IPS DF 6.9 (cell line): ENCODE data around the gene RADIL.
"Not testable (repeated sequence)": the region's sequence is repeated elsewhere in the genome, so short reads cannot be mapped to it uniquely, and the experiment has no call there.

Experiments used
- DNase-seq: peaks from one replicate; pipeline ENCODE4 v3.0.0-alpha.2; 2013; ENCODE audit warnings: low read depth, low spot score
- H3K27ac ChIP-seq: one replicate; pipeline ENCODE4 v1.5.1; 2013; ENCODE audit warnings: low read length, control low read depth
- H3K27me3 ChIP-seq: 2 replicates; pipeline ENCODE4 v1.6.1; 2013; ENCODE audit warnings: mild to moderate bottlenecking, low read length; ENCODE audit not compliant: control insufficient read depth, insufficient read depth
- H3K36me3 ChIP-seq: 2 replicates; pipeline ENCODE4 v1.6.1; 2013; ENCODE audit warnings: low read length; ENCODE audit not compliant: control insufficient read depth, insufficient read depth
- H3K4me1 ChIP-seq: 2 replicates; pipeline ENCODE4 v1.6.1; 2013; ENCODE audit warnings: low read length; ENCODE audit not compliant: control insufficient read depth, insufficient read depth
- H3K4me3 ChIP-seq: 2 replicates; pipeline ENCODE4 v1.5.1; 2013; ENCODE audit warnings: mild to moderate bottlenecking, low read length
- H3K9me3 ChIP-seq: 2 replicates; pipeline ENCODE4 v1.6.1; 2013; ENCODE audit warnings: low read length, inconsistent platforms; ENCODE audit not compliant: control insufficient read depth, insufficient read depth
- WGBS: extraction: QIAGEN DNeasy Blood & Tissue Kit; methylation state at CpG from one replicate; pipeline ENCODE4 v1.1.7; 2013; ENCODE audit warnings: mixed read lengths, missing lambda C conversion rate; ENCODE audit not compliant: insufficient read length, insufficient coverage; 5-methylcytosine and 5-hydroxymethylcytosine counted together

RADIL gene

GRCh38 chr7:4904346-4904745 is 20.8 kb upstream of the RADIL start:
- no peak for DNase-seq
- no peak overlapping the region for H3K27ac ChIP-seq
- no peaks in the 10 kb centered on the region; the same call in 1 of the 2 replicates for H3K27me3 ChIP-seq
- H3K4me1 ChIP-seq = no peaks in the 10 kb centered on the region
- H3K36me3 ChIP-seq = no peaks in the 10 kb centered on the region
- H3K4me3 ChIP-seq = no peak overlapping the region
- peaks cover 2% of the 10 kb centered on the region for H3K9me3 ChIP-seq

GRCh38 chr7:4895766-4896165 is 12.2 kb upstream of the RADIL start:
- Histone ChIP-seq H3K4me3 (no peak overlapping the region), H3K36me3 (no peaks in the 10 kb centered on the region), H3K27ac (no peak overlapping the region), H3K4me1 (no peaks in the 10 kb centered on the region), H3K27me3 (no peaks in the 10 kb centered on the region), H3K9me3 (no peaks in the 10 kb centered on the region; the same call in 1 of the 2 replicates)
- no peak for DNase-seq
- no CpG with 5 or more reads among the region's 11 CpGs for WGBS

DNA sequence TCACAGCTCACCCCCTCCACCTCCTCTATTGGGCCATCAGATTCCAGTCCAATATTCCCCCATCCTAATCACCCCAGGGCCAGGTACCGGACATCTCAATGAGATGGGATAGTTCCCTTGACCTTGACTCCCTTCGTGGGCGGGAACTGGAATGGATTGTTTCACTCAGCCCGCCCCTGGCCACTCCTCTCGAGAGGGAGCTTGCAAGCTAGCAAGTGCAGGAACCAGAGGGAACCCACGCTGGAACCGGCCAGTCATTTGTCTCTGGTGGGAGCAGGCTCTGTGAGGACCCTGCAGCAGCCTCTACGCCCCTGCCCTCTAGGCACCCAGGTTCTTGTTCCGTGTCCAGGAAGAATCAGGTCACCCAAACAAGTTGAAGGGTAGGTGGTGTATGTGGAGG is 11.0 kb upstream of the RADIL start:
- Histone ChIP-seq H3K4me1 (no peaks in the 10 kb centered on the region), H3K27me3 (no peaks in the 10 kb centered on the region), H3K9me3 (no peaks in the 10 kb centered on the region; the same call in 1 of the 2 replicates), H3K27ac (no peak overlapping the region), H3K36me3 (no peaks in the 10 kb centered on the region), H3K4me3 (no peak overlapping the region)
- no peak for DNase-seq
- no CpG with 5 or more reads among the region's 9 CpGs for WGBS

- no peaks in the 10 kb centered on the region; the same call in 1 of the 2 replicates for H3K9me3 ChIP-seq
- H3K27me3 ChIP-seq = no peaks in the 10 kb centered on the region
- no peaks in the 10 kb centered on the region for H3K4me1 ChIP-seq
- no peak overlapping the region for H3K4me3 ChIP-seq
- H3K27ac ChIP-seq = no peak overlapping the region
- DNase-seq = no peak
- WGBS = no CpG with 5 or more reads among the region's 8 CpGs
- no peaks in the 10 kb centered on the region for H3K36me3 ChIP-seq
Measured at GRCh38 chr7:4893929-4894475, 10.5 kb upstream of the RADIL start.

GRCh38 chr7:4893188-4893587 is 9.7 kb upstream of the RADIL start:
- H3K27me3 ChIP-seq, H3K4me1 ChIP-seq, H3K36me3 ChIP-seq, H3K9me3 ChIP-seq, DNase-seq, H3K27ac ChIP-seq, H3K4me3 ChIP-seq: not testable (repeated sequence)
- WGBS = no CpG with 5 or more reads among the region's 4 CpGs

GRCh38 chr7:4891522-4891921 is 8.0 kb upstream of the RADIL start:
- not testable (repeated sequence) for H3K27me3 ChIP-seq, H3K9me3 ChIP-seq, H3K4me1 ChIP-seq, H3K27ac ChIP-seq, DNase-seq, H3K36me3 ChIP-seq, H3K4me3 ChIP-seq
- 72% methylated on average over 1 of the region's 2 CpGs for whole genome bisulfite sequencing

DNA sequence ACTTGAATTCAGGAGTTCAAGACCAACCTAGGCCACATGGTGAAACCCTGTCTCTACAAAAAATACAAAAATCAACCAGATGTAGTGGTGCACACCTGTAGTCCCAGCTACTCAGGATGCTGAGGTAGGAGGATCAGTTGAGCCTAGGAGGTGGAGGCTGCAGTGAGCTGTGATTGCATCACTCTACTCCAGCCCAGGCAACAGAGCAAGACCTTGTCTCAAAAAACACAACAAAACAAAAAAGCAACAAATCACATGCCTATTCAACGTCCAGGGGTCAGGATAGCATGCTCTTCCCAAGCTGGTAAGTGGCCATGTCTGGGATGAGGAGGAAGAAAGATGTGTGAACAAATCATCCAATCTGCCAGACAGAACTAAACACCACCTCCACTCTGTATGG is 6.2 kb upstream of the RADIL start:
- H3K4me1 ChIP-seq = no peaks in the 10 kb centered on the region
- H3K9me3 ChIP-seq = no peaks in the 10 kb centered on the region; the same call in 1 of the 2 replicates
- WGBS = no CpG with 5 or more reads among the region's 1 CpG
- H3K27me3 ChIP-seq = no peaks in the 10 kb centered on the region
- no peaks in the 10 kb centered on the region for H3K36me3 ChIP-seq
- no peak overlapping the region for H3K4me3 ChIP-seq
- no peak overlapping the region for H3K27ac ChIP-seq
- no peak for DNase-seq

GRCh38 chr7:4888161-4888560 is 4.6 kb upstream of the RADIL start:
- H3K36me3 ChIP-seq = no peaks in the 10 kb centered on the region
- no peaks in the 10 kb centered on the region; the same call in 1 of the 2 replicates for H3K9me3 ChIP-seq
- no CpG with 5 or more reads among the region's 3 CpGs for WGBS
- H3K27ac ChIP-seq = no peak overlapping the region
- H3K27me3 ChIP-seq = no peaks in the 10 kb centered on the region
- H3K4me3 ChIP-seq = no peak overlapping the region
- no peak for DNase-seq
- H3K4me1 ChIP-seq = no peaks in the 10 kb centered on the region

DNA sequence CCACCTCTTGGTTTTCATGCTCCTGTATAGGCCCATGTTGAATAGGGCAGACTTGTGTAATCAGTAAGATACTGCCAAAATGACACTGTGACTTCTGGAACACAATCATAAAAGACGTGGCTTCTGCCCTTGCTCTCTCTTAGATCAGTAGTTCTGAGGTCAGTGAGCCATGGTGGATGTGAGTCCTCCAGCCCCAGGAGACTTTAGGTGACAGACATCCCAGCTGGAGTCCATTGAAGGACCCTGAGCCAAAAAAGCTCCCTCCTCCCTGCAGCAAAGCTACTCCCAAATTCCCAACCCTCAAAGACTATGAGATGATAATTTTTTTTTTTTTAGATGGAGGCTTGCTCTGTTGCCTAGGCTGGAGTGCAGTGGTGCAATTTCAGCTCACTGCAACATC is 3.2 kb upstream of the RADIL start:
- DNase-seq = no peak
- Histone ChIP-seq H3K27me3 (no peaks in the 10 kb centered on the region), H3K4me3 (no peak overlapping the region), H3K9me3 (no peaks in the 10 kb centered on the region; the same call in 1 of the 2 replicates), H3K27ac (no peak overlapping the region), H3K4me1 (no peaks in the 10 kb centered on the region), H3K36me3 (no peaks in the 10 kb centered on the region)
- no CpG with 5 or more reads among the region's 1 CpG for WGBS

- no peak for DNase-seq
- no peaks in the 10 kb centered on the region for H3K36me3 ChIP-seq
- WGBS = no CpG with 5 or more reads among the region's 7 CpGs
- no peaks in the 10 kb centered on the region; the same call in 1 of the 2 replicates for H3K9me3 ChIP-seq
- no peak overlapping the region for H3K27ac ChIP-seq
- no peaks in the 10 kb centered on the region for H3K27me3 ChIP-seq
- H3K4me1 ChIP-seq = no peaks in the 10 kb centered on the region
- H3K4me3 ChIP-seq = no peak overlapping the region
Measured at GRCh38 chr7:4885317-4885807, 1.8 kb upstream of the RADIL start.

DNA sequence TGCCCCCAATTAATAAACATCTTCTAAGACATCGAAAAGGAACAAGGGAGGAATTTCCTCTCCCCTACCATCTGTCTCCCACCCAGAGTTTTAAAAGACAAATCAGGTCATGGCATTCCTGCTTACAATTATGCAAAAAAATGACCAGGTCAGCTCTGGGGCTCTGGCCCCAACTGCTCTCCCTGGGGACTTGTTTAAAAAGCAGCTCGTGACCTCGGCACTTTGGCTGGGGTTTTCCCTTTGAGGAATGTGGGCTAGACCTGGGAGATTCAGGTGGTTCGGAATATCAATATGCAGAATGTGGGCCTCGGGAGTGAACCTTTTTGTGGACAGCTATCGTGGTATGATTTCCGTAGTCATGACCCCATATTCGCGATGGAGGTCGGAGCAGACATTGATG is 648 bp upstream of the RADIL start:
- Histone ChIP-seq H3K27ac (no peak overlapping the region), H3K9me3 (no peaks in the 10 kb centered on the region; the same call in 1 of the 2 replicates), H3K4me1 (no peaks in the 10 kb centered on the region), H3K27me3 (no peaks in the 10 kb centered on the region), H3K36me3 (no peaks in the 10 kb centered on the region), H3K4me3 (no peak overlapping the region)
- no peak for DNase-seq
- no CpG with 5 or more reads among the region's 10 CpGs for WGBS
